Measurements from ENCODE around the gene ARID4B. TPM values are rescaled to one million over a fixed set of nuclear protein-coding genes. Genes with fewer than 3 reads are reported as not detected.

Gene ARID4B
- total and polyA plus RNA-seq, 9 donors = 19.6 to 52.0 (median 40.6) TPM

GRCh38 chr1:235134171-235134570 lies 193.8 kb downstream of the ARID4B start:
- H3K4me1 ChIP-seq (ENCODE audit: insufficient read depth) = no peaks in the 10 kb centered on the region
- H3K9me3 ChIP-seq = no peaks in the 10 kb centered on the region
- TF ChIP-seq CTCF (IDR thresholded peaks at IDR 0.05) (no peak), EP300 (IDR thresholded peaks at IDR 0.05) (no peak), POLR2A (IDR thresholded peaks at IDR 0.05) (no peak)
- no peaks in the 10 kb centered on the region for H3K27me3 ChIP-seq
- no peak for DNase-seq
- no peaks in the 10 kb centered on the region for H3K36me3 ChIP-seq
- H3K4me3 ChIP-seq = no peak overlapping the region
- 97 to 99% (median 97%) methylated on average over 12 of the region's 12 CpGs for WGBS, 3 donors
- intact Hi-C loops (cut with DNase I) = no loop called here
- H3K27ac ChIP-seq = no peak overlapping the region

DNA sequence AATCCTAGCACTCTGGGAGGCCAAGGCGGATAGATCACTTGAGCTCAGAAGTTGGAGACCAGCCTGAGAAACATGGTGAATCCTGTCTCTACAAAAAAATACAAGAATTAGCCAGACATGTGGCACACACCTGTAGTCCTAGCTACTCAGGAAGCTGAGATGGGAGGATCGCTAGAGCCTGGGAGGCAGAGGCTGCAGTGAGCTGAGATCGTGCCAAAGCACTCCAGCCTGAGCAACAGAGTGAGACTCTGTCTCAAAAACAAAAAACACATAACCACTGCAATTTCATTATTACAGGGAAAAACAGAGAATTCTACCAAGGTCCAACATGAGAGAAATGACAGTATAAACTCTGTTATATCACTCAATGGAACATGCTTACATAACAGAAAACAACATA lies 194.9 kb downstream of the ARID4B start:
- TF ChIP-seq EP300 (IDR thresholded peaks at IDR 0.05) = no peak
- TF ChIP-seq CTCF (IDR thresholded peaks at IDR 0.05) = no peak
- TF ChIP-seq POLR2A (IDR thresholded peaks at IDR 0.05) = no peak
- Histone ChIP-seq H3K27ac (no peak overlapping the region), H3K4me3 (no peak overlapping the region), H3K4me1 (ENCODE audit: insufficient read depth) (no peaks in the 10 kb centered on the region), H3K27me3 (no peaks in the 10 kb centered on the region), H3K9me3 (no peaks in the 10 kb centered on the region), H3K36me3 (no peaks in the 10 kb centered on the region)
- DNase-seq = no peak
- intact Hi-C loops (cut with DNase I) = no loop called here
- 80 to 92% (median 88%) methylated on average over 3 of the region's 3 CpGs for WGBS, 3 donors

DNA sequence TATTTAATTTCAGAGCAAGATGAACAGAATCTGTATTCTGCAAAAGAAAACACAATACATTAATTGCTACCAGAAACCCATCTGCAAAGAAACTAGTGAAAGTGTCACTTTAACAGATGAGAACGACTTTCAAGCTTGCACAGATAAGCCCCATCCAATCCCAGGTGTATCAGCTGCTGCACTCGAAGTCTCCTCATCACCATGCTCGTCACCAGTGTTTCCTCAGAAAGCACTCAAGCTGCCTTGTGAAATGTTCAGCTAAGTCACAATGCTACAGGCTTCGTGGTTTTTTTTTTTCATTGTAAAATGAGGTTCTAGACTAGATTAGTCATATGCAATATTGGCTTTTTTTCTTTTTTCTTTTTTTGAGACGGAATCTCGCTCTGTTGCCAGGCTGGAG lies 196.0 kb downstream of the ARID4B start:
- intact Hi-C loops (cut with DNase I) = no loop called here
- peaks cover under 1% of the 10 kb centered on the region for H3K4me1 ChIP-seq (ENCODE audit: insufficient read depth)
- H3K9me3 ChIP-seq = no peaks in the 10 kb centered on the region
- DNase-seq = no peak
- H3K36me3 ChIP-seq = no peaks in the 10 kb centered on the region
- no peak for TF ChIP-seq POLR2A (IDR thresholded peaks at IDR 0.05)
- no peak for TF ChIP-seq EP300 (IDR thresholded peaks at IDR 0.05)
- no peak for TF ChIP-seq CTCF (IDR thresholded peaks at IDR 0.05)
- WGBS, 3 donors = 76 to 85% (median 77%) methylated on average over 6 of the region's 6 CpGs
- H3K27me3 ChIP-seq = no peaks in the 10 kb centered on the region
- H3K27ac ChIP-seq = no peak overlapping the region
- no peak overlapping the region for H3K4me3 ChIP-seq

GRCh38 chr1:235130766-235131270 lies 197.2 kb downstream of the ARID4B start:
- Histone ChIP-seq H3K9me3 (no peaks in the 10 kb centered on the region), H3K4me3 (no peak overlapping the region), H3K27ac (no peak overlapping the region), H3K4me1 (ENCODE audit: insufficient read depth) (peaks cover 4% of the 10 kb centered on the region), H3K27me3 (no peaks in the 10 kb centered on the region), H3K36me3 (no peaks in the 10 kb centered on the region)
- DNase-seq = no peak
- intact Hi-C loops (cut with DNase I) = no loop called here
- 82 to 84% (median 82%) methylated on average over 7 of the region's 7 CpGs for WGBS, 3 donors
- TF ChIP-seq POLR2A (IDR thresholded peaks at IDR 0.05) (no peak), CTCF (IDR thresholded peaks at IDR 0.05) (no peak), EP300 (IDR thresholded peaks at IDR 0.05) (no peak)
